GM12874 (cell line): Measurements from ENCODE around the gene GPR146.

Experiments used
- CTCF ChIP-seq: IDR thresholded peaks from 2 replicates; pipeline ENCODE4 v1.5.1; 2011; ENCODE audit warnings: low read depth, mild to moderate bottlenecking, control low read depth, low read length, moderate library complexity; ENCODE audit not compliant: insufficient read depth

Gene GPR146

GRCh38 chr7:1087952-1088920, 43.9 kb downstream of the GPR146 start, which contains the start of gene GPER1:
Gene GPER1, plus strand, starts transcription at chr7:1088113. Its CDS starts 3,616 bp downstream, at chr7:1091729.
- no peak for TF ChIP-seq CTCF

GRCh38 chr7:1090236-1090635, 45.9 kb downstream of the GPR146 start:
- no peak for TF ChIP-seq CTCF

GRCh38 chr7:1090686-1091643, 46.6 kb downstream of the GPR146 start:
- TF ChIP-seq CTCF, result no peak

GRCh38 chr7:1091644-1092027, 47.3 kb downstream of the GPR146 start:
- no peak for TF ChIP-seq CTCF

- TF ChIP-seq CTCF, result no peak
These were observed 47.9 kb downstream of the GPR146 start for GRCh38 chr7:1092161-1092632.

GRCh38 chr7:1092806-1093501, 48.6 kb downstream of the GPR146 start:
- TF ChIP-seq CTCF, result no peak
